ENCODE measurements around the gene KCNQ1OT1. TPM values are rescaled to one million over a fixed set of nuclear protein-coding genes. Genes with fewer than 3 reads are reported as not detected.

The KCNQ1OT1 gene
- total RNA-seq, 1 donor from 2014 or later: 3.9 TPM

GRCh38 chr11:2694995-2695939, 4.5 kb downstream of the KCNQ1OT1 start:
- H3K9me3 Mint-ChIP-seq (ENCODE audit: unreplicated experiment): no peaks in the 10 kb centered on the region
- H3K4me3 Mint-ChIP-seq (ENCODE audit: unreplicated experiment): no peak overlapping the region
- no peaks in the 10 kb centered on the region for H3K36me3 Mint-ChIP-seq (ENCODE audit: unreplicated experiment)
- no peak overlapping the region for H3K27ac Mint-ChIP-seq (ENCODE audit: unreplicated experiment)
- H3K27me3 Mint-ChIP-seq (ENCODE audit: unreplicated experiment): peaks cover 2% of the 10 kb centered on the region
- DNase-seq (ENCODE audit: extremely low spot score, unreplicated experiment): no peak
- no peak for TF ChIP-seq CTCF (IDR thresholded peaks at IDR 0.05)
- H3K4me1 Mint-ChIP-seq (ENCODE audit: unreplicated experiment): peaks cover 44% of the 10 kb centered on the region

- no peak for TF ChIP-seq CTCF (IDR thresholded peaks at IDR 0.05)
Observed at GRCh38 chr11:2694495-2694894, 5.3 kb downstream of the KCNQ1OT1 start.

GRCh38 chr11:2693271-2694261, 6.2 kb downstream of the KCNQ1OT1 start:
- no peak for DNase-seq (ENCODE audit: extremely low spot score, unreplicated experiment)
- no peak overlapping the region for H3K4me3 Mint-ChIP-seq (ENCODE audit: unreplicated experiment)
- peaks cover 47% of the 10 kb centered on the region for H3K4me1 Mint-ChIP-seq (ENCODE audit: unreplicated experiment)
- peaks cover 2% of the 10 kb centered on the region for H3K27me3 Mint-ChIP-seq (ENCODE audit: unreplicated experiment)
- peak; percentile 7 for TF ChIP-seq CTCF (IDR thresholded peaks at IDR 0.05)
- no peaks in the 10 kb centered on the region for H3K9me3 Mint-ChIP-seq (ENCODE audit: unreplicated experiment)
- H3K27ac Mint-ChIP-seq (ENCODE audit: unreplicated experiment): no peak overlapping the region
- no peaks in the 10 kb centered on the region for H3K36me3 Mint-ChIP-seq (ENCODE audit: unreplicated experiment)

More at GRCh38 chr11:2694495-2694894, 5.3 kb downstream of the KCNQ1OT1 start:
- no peaks in the 10 kb centered on the region for H3K36me3 Mint-ChIP-seq (ENCODE audit: unreplicated experiment)
- H3K27me3 Mint-ChIP-seq (ENCODE audit: unreplicated experiment): peaks cover 2% of the 10 kb centered on the region
- no peak overlapping the region for H3K27ac Mint-ChIP-seq (ENCODE audit: unreplicated experiment)
- DNase-seq (ENCODE audit: extremely low spot score, unreplicated experiment): no peak
- peaks cover 47% of the 10 kb centered on the region for H3K4me1 Mint-ChIP-seq (ENCODE audit: unreplicated experiment)
- no peaks in the 10 kb centered on the region for H3K9me3 Mint-ChIP-seq (ENCODE audit: unreplicated experiment)
- H3K4me3 Mint-ChIP-seq (ENCODE audit: unreplicated experiment): no peak overlapping the region

- DNase-seq (ENCODE audit: extremely low spot score, unreplicated experiment): no peak
- Mint-ChIP-seq H3K27ac (ENCODE audit: unreplicated experiment) (no peak overlapping the region), H3K36me3 (ENCODE audit: unreplicated experiment) (no peaks in the 10 kb centered on the region), H3K4me3 (ENCODE audit: unreplicated experiment) (no peak overlapping the region), H3K27me3 (ENCODE audit: unreplicated experiment) (peaks cover under 1% of the 10 kb centered on the region), H3K9me3 (ENCODE audit: unreplicated experiment) (no peaks in the 10 kb centered on the region), H3K4me1 (ENCODE audit: unreplicated experiment) (peaks cover 35% of the 10 kb centered on the region)
- peak; percentile 18 for TF ChIP-seq CTCF (IDR thresholded peaks at IDR 0.05)
Observed at GRCh38 chr11:2691991-2692875, 7.6 kb downstream of the KCNQ1OT1 start.

Measured in osteocyte (in vitro differentiated cells).